Activated T-helper 2 cell treated with anti-CD3 and anti-CD28 coated beads, Interferon-gamma antibody, Interleukin-2, Interleukin-4, amounts not matched to agents 10 μg/mL and 5 μg/mL and 100 μg/mL, durations not matched to agents 14 hours and 24 hours and 36 hours (primary cell): ENCODE data around the gene SF3B2. TPM values are rescaled to one million over a fixed set of nuclear protein-coding genes. Genes with fewer than 3 reads are reported as not detected.
"Not testable (repeated sequence)": the region's sequence is repeated elsewhere in the genome, so short reads cannot be mapped to it uniquely, and the experiment has no call there.

ENCODE experiments used
- DNase-seq: peaks from one replicate; pipeline ENCODE4 v3.0.0; 2021; ENCODE audit warnings: low spot score
- H3K27ac Mint-ChIP-seq: one replicate; pipeline ENCODE4 v1.8.0; 2021; ENCODE audit warnings: mixed read lengths
- H3K27me3 Mint-ChIP-seq: one replicate; pipeline ENCODE4 v1.8.0; 2021; ENCODE audit warnings: low read depth, mixed read lengths
- H3K36me3 Mint-ChIP-seq: one replicate; pipeline ENCODE4 v1.8.0; 2021; ENCODE audit warnings: low read depth, mixed read lengths
- H3K4me1 Mint-ChIP-seq: one replicate; pipeline ENCODE4 v1.8.0; 2021; ENCODE audit warnings: low read depth, mixed read lengths
- H3K4me3 Mint-ChIP-seq: one replicate; pipeline ENCODE4 v1.8.0; 2021; ENCODE audit warnings: low read depth, mild to moderate bottlenecking, moderate library complexity, mixed read lengths
- H3K9me3 Mint-ChIP-seq: one replicate; pipeline ENCODE4 v1.8.0; 2021; ENCODE audit warnings: mixed read lengths
- intact Hi-C: fragments of 100-400 bp; cut with micrococcal nuclease; formaldehyde crosslinking; loops from one replicate; pipeline ENCODE4 v1.15.1; 2023
- total RNA-seq: library from RNA; stranded (reverse); gene quantifications from 2 replicates; pipeline ENCODE4 v1.2.3, GENCODE V29; 2022

SF3B2 gene
- total RNA-seq, 1 donor from 2014 or later = 268 TPM

GRCh38 chr11:66090288-66090687 lies 38.1 kb downstream of the SF3B2 start:
- Mint-ChIP-seq H3K27ac (no peak overlapping the region), H3K27me3 (no peaks in the 10 kb centered on the region), H3K9me3 (no peaks in the 10 kb centered on the region), H3K4me1 (peaks cover 8% of the 10 kb centered on the region), H3K4me3 (no peak overlapping the region), H3K36me3 (peaks cover 45% of the 10 kb centered on the region)
- intact Hi-C loops = no loop called here
- no peak for DNase-seq

GRCh38 chr11:66092125-66092524 lies 40.0 kb downstream of the SF3B2 start:
- H3K27me3 Mint-ChIP-seq, H3K27ac Mint-ChIP-seq, H3K4me3 Mint-ChIP-seq, H3K9me3 Mint-ChIP-seq, intact Hi-C loops, DNase-seq, H3K4me1 Mint-ChIP-seq: not testable (repeated sequence)
- H3K36me3 Mint-ChIP-seq = peaks cover 42% of the 10 kb centered on the region

GRCh38 chr11:66099746-66100145 lies 47.6 kb downstream of the SF3B2 start:
- peaks cover 35% of the 10 kb centered on the region for H3K4me1 Mint-ChIP-seq
- not testable (repeated sequence) for H3K9me3 Mint-ChIP-seq, DNase-seq, H3K27me3 Mint-ChIP-seq, H3K27ac Mint-ChIP-seq, H3K4me3 Mint-ChIP-seq
- peaks cover 15% of the 10 kb centered on the region for H3K36me3 Mint-ChIP-seq
- intact Hi-C loops = loop anchor here (2.0 kb wide), 1 partner anchor 19 kb away; no protein-coding TSS in a partner anchor

DNA sequence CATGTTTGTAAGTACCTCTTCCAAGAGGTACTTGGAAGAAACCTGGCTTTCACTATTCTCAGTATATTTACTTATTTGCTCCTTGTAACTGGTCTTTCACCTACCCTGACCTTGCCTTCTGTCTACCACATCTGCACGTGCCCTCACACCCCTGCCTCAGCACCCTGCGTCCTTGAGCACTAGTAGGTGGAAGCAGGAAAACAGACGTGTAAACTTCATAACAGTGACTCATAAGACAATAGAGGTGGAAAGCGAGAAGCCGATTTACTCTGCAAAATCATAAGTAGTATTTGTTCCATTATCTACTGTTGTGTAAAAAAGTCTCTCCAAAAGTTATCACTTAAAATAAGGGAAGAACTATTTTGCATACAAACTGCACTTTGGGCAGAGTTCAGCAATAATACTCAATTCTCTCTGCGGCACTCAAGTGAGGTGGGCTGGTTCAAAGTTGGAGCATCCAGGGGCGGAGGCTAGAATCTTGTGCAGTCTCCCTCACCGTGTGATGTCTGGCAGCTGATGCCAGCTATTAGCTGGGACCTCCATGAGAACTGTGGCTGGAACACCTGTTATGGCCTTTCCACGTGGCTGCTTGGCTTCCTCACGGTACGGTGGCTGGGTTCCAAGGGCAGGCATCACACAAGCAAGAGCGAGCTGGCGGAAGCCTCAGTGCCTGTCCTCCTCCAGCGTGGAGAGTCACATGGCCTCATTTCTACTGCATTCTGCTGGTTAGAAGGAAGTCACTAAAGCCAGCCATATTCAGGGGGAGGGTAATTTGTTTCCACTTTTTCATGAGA lies 48.3 kb downstream of the SF3B2 start:
- Mint-ChIP-seq H3K27me3 (no peaks in the 10 kb centered on the region), H3K4me3 (peak overlapping the region; percentile 75), H3K27ac (peak overlapping the region; percentile 84), H3K36me3 (peaks cover 18% of the 10 kb centered on the region), H3K9me3 (no peaks in the 10 kb centered on the region), H3K4me1 (peaks cover 41% of the 10 kb centered on the region)
- peak; percentile 60 for DNase-seq
- intact Hi-C loops = loop anchor here (2.0 kb wide), 1 partner anchor 20 kb away; no protein-coding TSS in a partner anchor

GRCh38 chr11:66101066-66101464 lies 48.9 kb downstream of the SF3B2 start:
- H3K27ac Mint-ChIP-seq = peak overlapping the region; percentile 84
- intact Hi-C loops = loop anchor here (2.0 kb wide), 1 partner anchor 20 kb away; no protein-coding TSS in a partner anchor
- DNase-seq = no peak
- peak overlapping the region; percentile 75 for H3K4me3 Mint-ChIP-seq
- H3K27me3 Mint-ChIP-seq = no peaks in the 10 kb centered on the region
- H3K9me3 Mint-ChIP-seq = no peaks in the 10 kb centered on the region
- peaks cover 47% of the 10 kb centered on the region for H3K4me1 Mint-ChIP-seq
- peaks cover 20% of the 10 kb centered on the region for H3K36me3 Mint-ChIP-seq

DNA sequence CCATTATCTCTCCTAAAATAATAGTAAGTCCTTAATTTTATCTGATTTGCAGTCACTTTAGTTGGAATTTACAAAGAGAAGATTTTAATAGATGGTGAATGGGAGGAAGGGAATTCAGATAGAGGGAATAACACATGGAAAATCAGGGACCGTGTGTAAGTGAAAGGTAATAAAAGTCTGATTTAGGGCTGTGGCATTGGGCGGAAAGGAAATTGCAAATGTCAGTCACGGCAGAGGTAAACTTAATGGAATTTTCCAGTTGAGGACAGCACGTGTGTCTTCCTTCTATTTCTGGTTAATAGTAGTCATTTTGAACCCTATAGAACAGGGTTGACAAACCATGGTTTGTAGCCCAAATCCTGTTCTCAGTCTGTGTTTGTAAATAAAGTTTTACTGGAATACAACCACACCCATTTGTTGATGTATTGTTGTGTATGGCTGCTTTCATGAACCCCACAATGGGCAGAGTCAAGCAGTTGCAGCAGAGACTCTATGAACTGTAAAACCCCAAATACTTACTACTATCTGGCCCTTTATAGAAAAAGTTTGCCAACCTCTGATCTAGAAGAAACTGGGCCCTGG lies 52.0 kb downstream of the SF3B2 start:
- intact Hi-C loops = no loop called here
- H3K4me1 Mint-ChIP-seq = peaks cover 71% of the 10 kb centered on the region
- peaks cover 4% of the 10 kb centered on the region for H3K9me3 Mint-ChIP-seq
- H3K27ac Mint-ChIP-seq = peak overlapping the region; percentile 48
- H3K27me3 Mint-ChIP-seq = no peaks in the 10 kb centered on the region
- DNase-seq = no peak
- peaks cover 35% of the 10 kb centered on the region for H3K36me3 Mint-ChIP-seq
- no peak overlapping the region for H3K4me3 Mint-ChIP-seq

DNA sequence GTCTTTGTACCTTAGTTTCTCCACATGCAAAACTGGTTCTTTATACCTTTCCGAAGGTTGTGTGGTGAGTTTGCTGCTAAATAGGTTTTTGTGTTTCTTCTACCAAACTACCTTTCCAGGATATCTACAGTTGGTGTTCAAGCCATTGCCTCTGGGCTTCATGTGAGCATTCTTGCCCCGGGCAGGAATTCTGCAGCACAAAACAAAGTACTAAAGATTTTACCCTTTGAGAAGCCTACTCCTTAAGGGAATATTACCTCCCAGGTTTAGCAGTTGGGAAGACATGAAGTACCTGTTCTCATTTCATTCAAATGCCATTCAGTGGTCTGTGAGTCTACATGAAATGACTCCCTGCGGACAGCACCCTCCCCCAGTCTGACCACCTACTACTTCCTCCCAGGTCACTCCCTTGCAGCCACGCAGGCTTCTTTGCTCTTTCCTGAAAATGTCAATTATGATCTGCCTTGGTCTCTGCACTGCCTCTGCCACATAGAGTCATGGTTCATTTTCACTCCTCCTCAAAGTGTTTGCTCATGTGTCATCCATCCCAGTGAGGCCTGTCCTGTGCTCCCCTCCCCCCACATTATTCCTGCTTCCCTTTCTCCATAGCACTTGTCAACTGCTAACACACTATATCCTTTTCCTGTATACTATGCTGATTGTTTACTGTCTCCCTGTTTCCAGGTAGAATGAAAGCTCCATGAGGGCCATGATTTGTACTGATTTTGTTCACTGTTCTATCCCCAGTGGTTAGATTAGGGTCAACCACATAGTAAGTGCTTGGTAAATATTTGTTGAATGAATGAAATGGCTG lies 54.8 kb downstream of the SF3B2 start:
- Mint-ChIP-seq H3K36me3 (peaks cover 32% of the 10 kb centered on the region), H3K4me3 (peak overlapping the region; percentile 11), H3K27ac (peak overlapping the region; percentile 76), H3K27me3 (no peaks in the 10 kb centered on the region), H3K4me1 (peaks cover 68% of the 10 kb centered on the region), H3K9me3 (peaks cover 4% of the 10 kb centered on the region)
- intact Hi-C loops = loop anchor here (1.0 to 5.0 kb wide), 3 partner anchors 8 to 35 kb away; partner anchors contain the start of gene PACS1
- no peak for DNase-seq

GRCh38 chr11:66107600-66108510 lies 55.7 kb downstream of the SF3B2 start:
- DNase-seq = no peak
- peak overlapping the region; percentile 45 for H3K4me3 Mint-ChIP-seq
- no peaks in the 10 kb centered on the region for H3K27me3 Mint-ChIP-seq
- peaks cover 34% of the 10 kb centered on the region for H3K36me3 Mint-ChIP-seq
- peaks cover 77% of the 10 kb centered on the region for H3K4me1 Mint-ChIP-seq
- H3K27ac Mint-ChIP-seq = peak overlapping the region; percentile 76
- intact Hi-C loops = loop anchor here (1.0 to 5.0 kb wide), 3 partner anchors 7 to 36 kb away; partner anchors contain the start of gene PACS1
- peaks cover 4% of the 10 kb centered on the region for H3K9me3 Mint-ChIP-seq

DNA sequence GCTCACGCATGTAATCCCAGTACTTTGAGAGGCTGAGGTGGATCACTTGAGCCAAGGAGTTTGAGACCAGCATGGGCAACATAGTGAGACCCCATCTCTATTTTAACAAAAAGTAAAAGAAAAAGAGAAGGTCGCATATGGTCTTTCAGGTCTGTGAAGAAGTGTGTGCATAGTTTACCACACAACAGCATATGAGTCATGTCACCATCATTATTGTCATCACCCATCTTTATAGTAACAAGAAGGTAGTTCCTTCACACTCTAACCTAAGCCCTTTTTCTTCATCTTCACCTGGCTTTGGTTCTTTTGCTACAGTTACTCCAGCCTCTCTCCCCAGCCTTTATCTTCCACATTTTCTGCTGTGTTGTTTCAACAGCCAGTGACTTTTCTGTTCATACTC lies 57.1 kb downstream of the SF3B2 start:
- peaks cover 78% of the 10 kb centered on the region for H3K4me1 Mint-ChIP-seq
- H3K27ac Mint-ChIP-seq = peak overlapping the region; percentile 62
- H3K9me3 Mint-ChIP-seq = peaks cover 4% of the 10 kb centered on the region

DNA sequence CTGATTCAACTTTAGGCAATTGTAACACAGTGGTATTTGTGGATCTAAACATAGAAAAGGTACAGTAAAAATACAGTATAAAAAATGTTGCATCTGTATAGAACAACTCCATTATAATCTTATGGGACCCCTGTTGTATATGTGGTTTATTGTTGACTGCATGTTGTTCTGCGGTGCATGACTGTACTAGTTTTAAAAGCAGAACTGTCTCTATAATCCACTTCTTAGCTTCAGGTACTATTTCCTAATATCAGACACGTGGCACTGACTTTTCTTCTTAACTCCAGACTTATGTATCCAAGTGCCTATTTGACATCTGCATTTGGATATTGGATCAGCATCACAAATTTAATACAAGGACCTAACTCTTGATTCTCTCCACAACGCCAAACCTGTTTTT lies 59.0 kb downstream of the SF3B2 start:
- no peak overlapping the region for H3K27ac Mint-ChIP-seq
- H3K36me3 Mint-ChIP-seq = peaks cover 19% of the 10 kb centered on the region
- intact Hi-C loops = no loop called here
- H3K27me3 Mint-ChIP-seq = no peaks in the 10 kb centered on the region
- H3K4me3 Mint-ChIP-seq = no peak overlapping the region
- H3K9me3 Mint-ChIP-seq = peaks cover 4% of the 10 kb centered on the region
- peaks cover 73% of the 10 kb centered on the region for H3K4me1 Mint-ChIP-seq
- DNase-seq = no peak

More for the DNA sequence above, 57.1 kb downstream of the SF3B2 start:
- intact Hi-C loops = loop anchor here (5.0 kb wide), 1 partner anchor 37 kb away; the partner anchor contains the start of gene PACS1
- Mint-ChIP-seq H3K4me3 (no peak overlapping the region), H3K36me3 (peaks cover 25% of the 10 kb centered on the region), H3K27me3 (no peaks in the 10 kb centered on the region)
- no peak for DNase-seq

DNA sequence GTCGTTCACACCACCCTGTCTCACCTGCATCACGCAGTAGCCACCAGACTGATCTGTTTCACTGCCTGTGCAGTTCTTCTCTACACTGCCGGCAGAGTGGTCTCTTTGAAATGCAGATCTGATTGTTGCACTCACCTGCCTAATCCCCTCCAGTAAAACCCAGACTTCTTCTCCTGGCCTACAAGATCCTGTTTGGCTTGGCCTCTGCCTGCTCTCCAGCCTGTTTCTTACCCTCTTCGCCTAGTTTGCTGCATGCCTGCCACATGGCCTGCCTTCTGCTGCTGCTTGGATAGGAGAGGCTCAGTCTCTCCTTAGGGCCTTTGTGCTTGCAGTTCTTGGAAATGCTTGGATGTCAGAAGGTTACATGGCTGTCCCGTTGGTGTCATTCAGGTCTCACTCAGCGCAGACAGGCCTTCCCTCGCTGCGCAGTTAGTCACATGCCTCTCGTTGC lies 59.9 kb downstream of the SF3B2 start:
- DNase-seq = no peak
- H3K4me1 Mint-ChIP-seq = peaks cover 78% of the 10 kb centered on the region
- intact Hi-C loops = no loop called here
- H3K4me3 Mint-ChIP-seq = no peak overlapping the region
- H3K9me3 Mint-ChIP-seq = peaks cover 4% of the 10 kb centered on the region
- H3K36me3 Mint-ChIP-seq = peaks cover 14% of the 10 kb centered on the region
- no peaks in the 10 kb centered on the region for H3K27me3 Mint-ChIP-seq
- peak overlapping the region; percentile 13 for H3K27ac Mint-ChIP-seq
